Measurements from ENCODE around the gene NLGN2.

Gene NLGN2

GRCh38 chr17:7467498-7467897, 59.9 kb downstream of the NLGN2 start:
- no peak for DNase-seq

- no peak for DNase-seq
Observed at GRCh38 chr17:7468290-7468689, 60.6 kb downstream of the NLGN2 start.

GRCh38 chr17:7468804-7469389, 61.3 kb downstream of the NLGN2 start:
- DNase-seq: no peak

Data from NCI-H2029 treated with DMSO at 0.1 percent for 48 hours (cell line).